GM23338 (cell line): ENCODE data around the gene CCDC187.

ENCODE experiments used
- CTCF ChIP-seq, 2 experiments: fragments of 200-600 bp in 1 of 2; sonication (generic) in 1 of 2; conservative IDR thresholded peaks; 2 replicates each; pipeline versions ENCODE4 v1.5.1 to v1.6.1; 2016 to 2017; ENCODE audit warnings: antibody characterized with exemption in 2 of 2, low read depth in 2 of 2, mild to moderate bottlenecking in 2 of 2, moderate library complexity in 1 of 2
- TF ChIP-seq, protein P1 (sequence below): IDR thresholded peaks from 2 replicates; pipeline ENCODE4 v1.6.1; 2016; ENCODE audit warnings: antibody characterized with exemption

DNA sequence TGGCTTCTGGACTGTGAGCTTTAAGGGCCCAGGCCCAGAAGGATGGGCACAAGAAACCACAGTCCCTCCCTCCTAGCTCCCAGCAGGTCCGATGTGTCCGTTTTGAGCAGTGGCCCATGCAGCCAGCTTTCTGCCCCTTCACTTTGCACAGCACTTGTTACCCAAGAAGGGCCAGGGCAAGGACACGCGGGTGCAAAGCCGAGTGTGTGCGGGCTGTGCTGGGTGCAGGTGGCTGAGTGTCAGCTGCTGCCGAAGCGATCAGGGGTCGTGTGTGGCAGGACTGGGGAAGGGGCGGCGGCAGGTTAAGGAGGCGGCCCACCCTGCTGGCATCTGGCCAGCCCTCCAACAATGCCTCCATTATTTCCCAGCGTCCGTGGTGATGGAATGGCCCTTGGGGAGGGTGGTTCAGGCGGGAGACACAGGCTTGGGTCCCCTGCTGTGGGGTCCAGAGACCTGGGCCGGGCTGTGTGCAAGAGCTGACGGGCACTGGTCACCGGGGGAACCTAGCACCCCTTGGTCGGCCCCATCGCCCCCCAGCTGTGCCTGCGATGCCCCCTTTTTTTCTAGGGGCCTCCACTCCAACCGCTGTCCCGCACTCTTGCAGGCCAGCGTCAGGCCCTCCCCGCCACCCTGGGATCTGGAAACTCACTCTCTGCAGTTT lies 99.6 kb downstream of the CCDC187 start:
- TF ChIP-seq CTCF (conservative IDR thresholded peaks at IDR 0.05; ENCODE audit: low read depth in 2 of 2), result no peak
- TF ChIP-seq, protein P1, sequence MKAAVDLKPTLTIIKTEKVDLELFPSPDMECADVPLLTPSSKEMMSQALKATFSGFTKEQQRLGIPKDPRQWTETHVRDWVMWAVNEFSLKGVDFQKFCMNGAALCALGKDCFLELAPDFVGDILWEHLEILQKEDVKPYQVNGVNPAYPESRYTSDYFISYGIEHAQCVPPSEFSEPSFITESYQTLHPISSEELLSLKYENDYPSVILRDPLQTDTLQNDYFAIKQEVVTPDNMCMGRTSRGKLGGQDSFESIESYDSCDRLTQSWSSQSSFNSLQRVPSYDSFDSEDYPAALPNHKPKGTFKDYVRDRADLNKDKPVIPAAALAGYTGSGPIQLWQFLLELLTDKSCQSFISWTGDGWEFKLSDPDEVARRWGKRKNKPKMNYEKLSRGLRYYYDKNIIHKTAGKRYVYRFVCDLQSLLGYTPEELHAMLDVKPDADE, result no peak
